ENCODE measurements around the gene DIAPH2. TPM values are rescaled to one million over a fixed set of nuclear protein-coding genes. Genes with fewer than 3 reads are reported as not detected.

Gene DIAPH2
- total RNA-seq, 1 experiment from 2014 or later, result 15.9 TPM

GRCh38 chrX:97070346-97070745, 385.7 kb downstream of the DIAPH2 start:
- POLR2A ChIA-PET, result no interaction called here
- no peak for TF ChIP-seq IRF2 (CRISPR knock-in tag; IDR thresholded peaks at IDR 0.05; ENCODE audit: borderline replicate concordance, low read depth)
- TF ChIP-seq FOXJ3 (CRISPR knock-in tag; IDR thresholded peaks at IDR 0.05; ENCODE audit: borderline replicate concordance), result no peak
- TF ChIP-seq ATF1 (CRISPR knock-in tag; IDR thresholded peaks at IDR 0.05), result no peak
- TF ChIP-seq ZNF396 (CRISPR knock-in tag; IDR thresholded peaks at IDR 0.05; ENCODE audit: borderline replicate concordance), result no peak
- no peak for TF ChIP-seq GTF2I (CRISPR knock-in tag; conservative IDR thresholded peaks at IDR 0.05)
- no peak for TF ChIP-seq E2F5 (CRISPR knock-in tag; IDR thresholded peaks at IDR 0.05)
- TF ChIP-seq, protein P1, sequence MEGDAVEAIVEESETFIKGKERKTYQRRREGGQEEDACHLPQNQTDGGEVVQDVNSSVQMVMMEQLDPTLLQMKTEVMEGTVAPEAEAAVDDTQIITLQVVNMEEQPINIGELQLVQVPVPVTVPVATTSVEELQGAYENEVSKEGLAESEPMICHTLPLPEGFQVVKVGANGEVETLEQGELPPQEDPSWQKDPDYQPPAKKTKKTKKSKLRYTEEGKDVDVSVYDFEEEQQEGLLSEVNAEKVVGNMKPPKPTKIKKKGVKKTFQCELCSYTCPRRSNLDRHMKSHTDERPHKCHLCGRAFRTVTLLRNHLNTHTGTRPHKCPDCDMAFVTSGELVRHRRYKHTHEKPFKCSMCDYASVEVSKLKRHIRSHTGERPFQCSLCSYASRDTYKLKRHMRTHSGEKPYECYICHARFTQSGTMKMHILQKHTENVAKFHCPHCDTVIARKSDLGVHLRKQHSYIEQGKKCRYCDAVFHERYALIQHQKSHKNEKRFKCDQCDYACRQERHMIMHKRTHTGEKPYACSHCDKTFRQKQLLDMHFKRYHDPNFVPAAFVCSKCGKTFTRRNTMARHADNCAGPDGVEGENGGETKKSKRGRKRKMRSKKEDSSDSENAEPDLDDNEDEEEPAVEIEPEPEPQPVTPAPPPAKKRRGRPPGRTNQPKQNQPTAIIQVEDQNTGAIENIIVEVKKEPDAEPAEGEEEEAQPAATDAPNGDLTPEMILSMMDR (IDR thresholded peaks at IDR 0.05), result no peak
- TF ChIP-seq ZNF423 (CRISPR knock-in tag; IDR thresholded peaks at IDR 0.05), result no peak
- no peak for TF ChIP-seq CDX4 (CRISPR knock-in tag; IDR thresholded peaks at IDR 0.05; ENCODE audit: borderline replicate concordance)
- TF ChIP-seq ZNF281 (CRISPR knock-in tag; IDR thresholded peaks at IDR 0.05), result no peak
- TF ChIP-seq ESRRA (CRISPR knock-in tag; IDR thresholded peaks at IDR 0.05; ENCODE audit: borderline replicate concordance), result no peak
- no peak for TF ChIP-seq ARID4B (CRISPR knock-in tag; IDR thresholded peaks at IDR 0.05; ENCODE audit: borderline replicate concordance)

GRCh38 chrX:97074400-97074799, 389.8 kb downstream of the DIAPH2 start:
- Mint-ChIP-seq H3K27me3 (ENCODE audit: low read depth) (no peaks in the 10 kb centered on the region), H3K4me1 (0 out of 2 replicates have a peak, but pooled peaks cover 6% of the 10 kb centered on the region), H3K4me3 (no peak overlapping the region), H3K36me3 (no peaks in the 10 kb centered on the region), H3K9me3 (no peaks in the 10 kb centered on the region), H3K27ac (no peak overlapping the region)
- CTCF ChIA-PET, result no interaction called here
- TF ChIP-seq ZNF317 (CRISPR knock-in tag; IDR thresholded peaks at IDR 0.05; ENCODE audit: borderline replicate concordance, low read depth), result no peak
- TF ChIP-seq, protein P2, sequence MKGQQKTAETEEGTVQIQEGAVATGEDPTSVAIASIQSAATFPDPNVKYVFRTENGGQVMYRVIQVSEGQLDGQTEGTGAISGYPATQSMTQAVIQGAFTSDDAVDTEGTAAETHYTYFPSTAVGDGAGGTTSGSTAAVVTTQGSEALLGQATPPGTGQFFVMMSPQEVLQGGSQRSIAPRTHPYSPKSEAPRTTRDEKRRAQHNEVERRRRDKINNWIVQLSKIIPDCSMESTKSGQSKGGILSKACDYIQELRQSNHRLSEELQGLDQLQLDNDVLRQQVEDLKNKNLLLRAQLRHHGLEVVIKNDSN (CRISPR knock-in tag; IDR thresholded peaks at IDR 0.05), result no peak
- no peak for TF ChIP-seq ZNF121 (CRISPR knock-in tag; IDR thresholded peaks at IDR 0.05)
- no peak for TF ChIP-seq FOXP1 (CRISPR knock-in tag; IDR thresholded peaks at IDR 0.05; ENCODE audit: borderline replicate concordance)
- ATAC-seq, result no peak
- POLR2A ChIA-PET, result no interaction called here
- no peak for DNase-seq (ENCODE audit: low spot score)

More at GRCh38 chrX:97070346-97070745, 385.7 kb downstream of the DIAPH2 start:
- H3K4me3 Mint-ChIP-seq, result no peak overlapping the region
- DNase-seq (ENCODE audit: low spot score) (no peak), ATAC-seq (no peak)
- no peak overlapping the region for H3K27ac Mint-ChIP-seq
- no peaks in the 10 kb centered on the region for H3K27me3 Mint-ChIP-seq (ENCODE audit: low read depth)
- no peaks in the 10 kb centered on the region for H3K36me3 Mint-ChIP-seq
- no peaks in the 10 kb centered on the region for H3K9me3 Mint-ChIP-seq
- 0 out of 2 replicates have a peak, but pooled peaks cover 3% of the 10 kb centered on the region for H3K4me1 Mint-ChIP-seq
- CTCF ChIA-PET, result no interaction called here
